GM23338 (cell line): ENCODE results near the gene GRK5. TPM values are rescaled to one million over a fixed set of nuclear protein-coding genes. Genes with fewer than 3 reads are reported as not detected.

Source experiments
- ATAC-seq: fragments of 200-7000 bp; cut with Tn5 transposase; 3 replicates; pipeline ENCODE4 v1.9.1; 2020
- DNase-seq: peaks from one replicate; pipeline ENCODE4 v3.0.0-alpha.2; 2015; ENCODE audit warnings: low spot score
- H2AFZ ChIP-seq: fragments of 200-600 bp; sonication (generic); 2 replicates; pipeline ENCODE4 v1.8.0; 2016; ENCODE audit warnings: antibody characterized with exemption, mild to moderate bottlenecking, moderate library complexity
- H3F3A ChIP-seq: fragments of 200-600 bp; sonication (generic); replicated peaks from 2 replicates; pipeline ENCODE4 v1.8.0; 2017; ENCODE audit warnings: antibody characterized with exemption, mixed run types, low read depth
- H3K27ac ChIP-seq: fragments of 200-600 bp; sonication (generic); 2 replicates; pipeline ENCODE4 v1.6.1; 2016; ENCODE audit warnings: low read depth
- H3K27me3 ChIP-seq: fragments of 200-600 bp; sonication (generic); 2 replicates; pipeline ENCODE4 v1.8.0; 2016; ENCODE audit warnings: mild to moderate bottlenecking, mixed run types, moderate library complexity; ENCODE audit not compliant: insufficient read depth
- H3K36me3 ChIP-seq: fragments of 200-600 bp; sonication (generic); 2 replicates; pipeline ENCODE4 v1.8.0; 2016; ENCODE audit warnings: mild to moderate bottlenecking; ENCODE audit not compliant: insufficient read depth
- H3K4me1 ChIP-seq: fragments of 200-600 bp; sonication (generic); 2 replicates; pipeline ENCODE4 v1.8.0; 2016; ENCODE audit warnings: mild to moderate bottlenecking, moderate library complexity; ENCODE audit not compliant: insufficient read depth
- H3K4me2 ChIP-seq: fragments of 200-600 bp; sonication (generic); 2 replicates; pipeline ENCODE4 v1.7.1; 2017; ENCODE audit warnings: mixed run types
- H3K4me3 ChIP-seq: fragments of 200-600 bp; sonication (generic); 2 replicates; pipeline ENCODE4 v1.6.1; 2016; ENCODE audit warnings: mixed run types
- H3K79me2 ChIP-seq: fragments of 200-600 bp; sonication (generic); replicated peaks from 2 replicates; pipeline ENCODE4 v1.8.0; 2017; ENCODE audit warnings: mild to moderate bottlenecking; ENCODE audit not compliant: insufficient read depth
- H3K9me2 ChIP-seq: fragments of 200-600 bp; sonication (generic); 2 replicates; pipeline ENCODE4 v1.8.0; 2017; ENCODE audit not compliant: insufficient read depth
- H4K20me1 ChIP-seq: fragments of 200-600 bp; sonication (generic); replicated peaks from 2 replicates; pipeline ENCODE4 v1.8.0; 2017; ENCODE audit warnings: mild to moderate bottlenecking; ENCODE audit not compliant: insufficient read depth
- H3K27ac Mint-ChIP-seq: 2 replicates; pipeline ENCODE4 v1.8.0; 2020; ENCODE audit warnings: inconsistent platforms, mild to moderate bottlenecking, moderate library complexity, mixed read lengths
- H3K27me3 Mint-ChIP-seq: 3 replicates; pipeline ENCODE4 v1.8.0; 2022; ENCODE audit warnings: low read depth, mild to moderate bottlenecking, moderate library complexity, mixed read lengths, inconsistent platforms; ENCODE audit not compliant: insufficient read depth, poor library complexity
- H3K36me3 Mint-ChIP-seq: 3 replicates; pipeline ENCODE4 v1.8.0; 2021; ENCODE audit warnings: low read depth, mild to moderate bottlenecking, inconsistent platforms, moderate library complexity, mixed read lengths
- H3K4me1 Mint-ChIP-seq: 3 replicates; pipeline ENCODE4 v1.8.0; 2020; ENCODE audit warnings: mild to moderate bottlenecking, inconsistent platforms, mixed read lengths
- H3K4me3 Mint-ChIP-seq: 3 replicates; pipeline ENCODE4 v1.8.0; 2021; ENCODE audit warnings: moderate library complexity, mild to moderate bottlenecking, inconsistent platforms, mixed read lengths
- H3K9me3 Mint-ChIP-seq: 3 replicates; pipeline ENCODE4 v1.8.0; 2020; ENCODE audit warnings: moderate library complexity, mild to moderate bottlenecking, inconsistent platforms, mixed read lengths
- CREB1 ChIP-seq: fragments of 250-450 bp; sonication (Bioruptor Pico); IDR thresholded peaks from 2 replicates; pipeline ENCODE4 v1.5.0; 2020; ENCODE audit warnings: low read depth, mild to moderate bottlenecking, moderate library complexity
- EZH2 ChIP-seq: fragments of 200-600 bp; sonication (generic); IDR thresholded peaks from one replicate; pipeline ENCODE4 v1.8.0; 2017; ENCODE audit warnings: antibody characterized with exemption, mild to moderate bottlenecking, low read depth; ENCODE audit not compliant: unreplicated experiment
- EZH2phosphoT487 ChIP-seq: fragments of 200-600 bp; sonication (generic); IDR thresholded peaks from one replicate; pipeline ENCODE4 v1.8.1; 2018; ENCODE audit warnings: antibody characterized with exemption; ENCODE audit not compliant: unreplicated experiment
- JUNB ChIP-seq: IDR thresholded peaks from one replicate; pipeline ENCODE4 v1.6.1; 2016; ENCODE audit warnings: antibody characterized with exemption; ENCODE audit not compliant: unreplicated experiment
- NANOG ChIP-seq: IDR thresholded peaks from 2 replicates; pipeline ENCODE4 v1.6.1; 2016; ENCODE audit warnings: antibody characterized with exemption, borderline replicate concordance
- POLR2AphosphoS5 ChIP-seq: IDR thresholded peaks from 2 replicates; pipeline ENCODE4 v1.6.1; 2016; ENCODE audit warnings: antibody characterized with exemption, low read depth
- STAT1 ChIP-seq: IDR thresholded peaks from one replicate; pipeline ENCODE4 v1.6.1; 2016; ENCODE audit warnings: antibody characterized with exemption; ENCODE audit not compliant: unreplicated experiment
- ZNF114 ChIP-seq: fragments of 250-450 bp; sonication (Bioruptor Pico); IDR thresholded peaks from 2 replicates; pipeline ENCODE4 v1.5.0; 2020; ENCODE audit warnings: mild to moderate bottlenecking, moderate library complexity
- ZNF331 ChIP-seq: fragments of 250-450 bp; sonication (Bioruptor Pico); IDR thresholded peaks from 2 replicates; pipeline ENCODE4 v1.5.0; 2020; ENCODE audit warnings: low read depth, mild to moderate bottlenecking, moderate library complexity
- polyA plus RNA-seq: library from polyadenylated mRNA; unstranded; fragments of >200 nt; fragmentation: Nextera tagmentation; extraction: Ambion mirVana; gene quantifications from 2 replicates; pipeline ENCODE4 v1.2.1, GENCODE V29; 2016
- total RNA-seq: library from RNA; depleted of rRNA; stranded (reverse); fragments of >200 nt; shearing (Covaris generic); gene quantifications from 2 replicates; pipeline ENCODE4 v1.2.3, GENCODE V29; 2014
- TF ChIP-seq, protein P1 (sequence below): IDR thresholded peaks from one replicate; pipeline ENCODE4 v1.6.1; 2018; ENCODE audit warnings: antibody characterized with exemption; ENCODE audit not compliant: unreplicated experiment
- TF ChIP-seq, protein P2 (sequence below): IDR thresholded peaks from 2 replicates; pipeline ENCODE4 v1.6.1; 2016; ENCODE audit warnings: antibody characterized with exemption
- TF ChIP-seq, protein P3 (sequence below): fragments of 250-450 bp; sonication (Bioruptor Pico); IDR thresholded peaks from 2 replicates; pipeline ENCODE4 v1.5.0; 2020; ENCODE audit warnings: mild to moderate bottlenecking, moderate library complexity
- TF ChIP-seq, protein P4 (sequence below), 2 experiments: fragments of 200-600 bp in 1 of 2; sonication (generic) in 1 of 2; conservative IDR thresholded peaks; 2 replicates each; pipeline versions ENCODE4 v1.5.1 to v1.6.1; 2016 to 2017; ENCODE audit warnings: antibody characterized with exemption in 2 of 2, low read depth in 2 of 2, mild to moderate bottlenecking in 2 of 2, moderate library complexity in 1 of 2

The GRK5 gene
- total and polyA plus RNA-seq, 2 experiments from 2014 or later = 0.53 to 2.0 TPM

DNA sequence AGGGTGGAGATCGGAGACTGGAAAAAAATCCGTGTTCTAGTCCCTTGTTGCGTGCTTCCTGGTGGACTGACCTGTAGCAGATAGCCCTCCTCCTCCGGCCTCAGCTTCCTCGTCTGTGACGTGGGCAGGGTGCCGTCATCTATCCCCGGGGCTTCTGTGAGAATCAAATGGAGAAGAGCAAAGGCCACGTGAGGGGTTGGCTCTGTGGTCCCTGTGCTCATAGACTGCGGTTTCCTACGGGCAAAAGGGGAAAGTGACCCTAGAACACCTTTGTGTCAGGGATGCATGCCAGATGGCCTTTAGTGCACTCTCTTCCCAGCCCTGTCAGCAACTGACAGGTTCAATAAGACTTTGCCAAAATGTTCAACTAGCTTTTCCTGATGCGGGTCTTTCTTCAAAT, 33.7 kb downstream of the GRK5 start:
- Histone ChIP-seq H3K4me3 (no peak overlapping the region), H3F3A (no peaks in the 10 kb centered on the region), H3K9me2 (no peaks in the 10 kb centered on the region), H3K4me1 (peaks cover 26% of the 10 kb centered on the region), H3K36me3 (no peaks in the 10 kb centered on the region), H3K27me3 (no peaks in the 10 kb centered on the region), H4K20me1 (no peaks in the 10 kb centered on the region), H3K79me2 (no peaks in the 10 kb centered on the region), H3K4me2 (no peak overlapping the region), H2AFZ (no peak overlapping the region), H3K27ac (no peak overlapping the region)
- Mint-ChIP-seq H3K27ac (no peak overlapping the region), H3K4me1 (peaks cover 42% of the 10 kb centered on the region), H3K27me3 (peaks cover 11% of the 10 kb centered on the region), H3K36me3 (no peaks in the 10 kb centered on the region), H3K9me3 (no peaks in the 10 kb centered on the region), H3K4me3 (no peak overlapping the region)
- DNase-seq (no peak), ATAC-seq (no peak)
- TF ChIP-seq EZH2phosphoT487 (no peak), NANOG (no peak), JUNB (no peak), POLR2AphosphoS5 (no peak), EZH2 (no peak), ZNF114 (no peak), CREB1 (no peak), ZNF331 (CRISPR knock-in tag) (no peak), STAT1 (no peak)
- TF ChIP-seq, protein P1, sequence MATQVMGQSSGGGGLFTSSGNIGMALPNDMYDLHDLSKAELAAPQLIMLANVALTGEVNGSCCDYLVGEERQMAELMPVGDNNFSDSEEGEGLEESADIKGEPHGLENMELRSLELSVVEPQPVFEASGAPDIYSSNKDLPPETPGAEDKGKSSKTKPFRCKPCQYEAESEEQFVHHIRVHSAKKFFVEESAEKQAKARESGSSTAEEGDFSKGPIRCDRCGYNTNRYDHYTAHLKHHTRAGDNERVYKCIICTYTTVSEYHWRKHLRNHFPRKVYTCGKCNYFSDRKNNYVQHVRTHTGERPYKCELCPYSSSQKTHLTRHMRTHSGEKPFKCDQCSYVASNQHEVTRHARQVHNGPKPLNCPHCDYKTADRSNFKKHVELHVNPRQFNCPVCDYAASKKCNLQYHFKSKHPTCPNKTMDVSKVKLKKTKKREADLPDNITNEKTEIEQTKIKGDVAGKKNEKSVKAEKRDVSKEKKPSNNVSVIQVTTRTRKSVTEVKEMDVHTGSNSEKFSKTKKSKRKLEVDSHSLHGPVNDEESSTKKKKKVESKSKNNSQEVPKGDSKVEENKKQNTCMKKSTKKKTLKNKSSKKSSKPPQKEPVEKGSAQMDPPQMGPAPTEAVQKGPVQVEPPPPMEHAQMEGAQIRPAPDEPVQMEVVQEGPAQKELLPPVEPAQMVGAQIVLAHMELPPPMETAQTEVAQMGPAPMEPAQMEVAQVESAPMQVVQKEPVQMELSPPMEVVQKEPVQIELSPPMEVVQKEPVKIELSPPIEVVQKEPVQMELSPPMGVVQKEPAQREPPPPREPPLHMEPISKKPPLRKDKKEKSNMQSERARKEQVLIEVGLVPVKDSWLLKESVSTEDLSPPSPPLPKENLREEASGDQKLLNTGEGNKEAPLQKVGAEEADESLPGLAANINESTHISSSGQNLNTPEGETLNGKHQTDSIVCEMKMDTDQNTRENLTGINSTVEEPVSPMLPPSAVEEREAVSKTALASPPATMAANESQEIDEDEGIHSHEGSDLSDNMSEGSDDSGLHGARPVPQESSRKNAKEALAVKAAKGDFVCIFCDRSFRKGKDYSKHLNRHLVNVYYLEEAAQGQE = no peak
- TF ChIP-seq, protein P2, sequence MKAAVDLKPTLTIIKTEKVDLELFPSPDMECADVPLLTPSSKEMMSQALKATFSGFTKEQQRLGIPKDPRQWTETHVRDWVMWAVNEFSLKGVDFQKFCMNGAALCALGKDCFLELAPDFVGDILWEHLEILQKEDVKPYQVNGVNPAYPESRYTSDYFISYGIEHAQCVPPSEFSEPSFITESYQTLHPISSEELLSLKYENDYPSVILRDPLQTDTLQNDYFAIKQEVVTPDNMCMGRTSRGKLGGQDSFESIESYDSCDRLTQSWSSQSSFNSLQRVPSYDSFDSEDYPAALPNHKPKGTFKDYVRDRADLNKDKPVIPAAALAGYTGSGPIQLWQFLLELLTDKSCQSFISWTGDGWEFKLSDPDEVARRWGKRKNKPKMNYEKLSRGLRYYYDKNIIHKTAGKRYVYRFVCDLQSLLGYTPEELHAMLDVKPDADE = no peak
- TF ChIP-seq, protein P3, sequence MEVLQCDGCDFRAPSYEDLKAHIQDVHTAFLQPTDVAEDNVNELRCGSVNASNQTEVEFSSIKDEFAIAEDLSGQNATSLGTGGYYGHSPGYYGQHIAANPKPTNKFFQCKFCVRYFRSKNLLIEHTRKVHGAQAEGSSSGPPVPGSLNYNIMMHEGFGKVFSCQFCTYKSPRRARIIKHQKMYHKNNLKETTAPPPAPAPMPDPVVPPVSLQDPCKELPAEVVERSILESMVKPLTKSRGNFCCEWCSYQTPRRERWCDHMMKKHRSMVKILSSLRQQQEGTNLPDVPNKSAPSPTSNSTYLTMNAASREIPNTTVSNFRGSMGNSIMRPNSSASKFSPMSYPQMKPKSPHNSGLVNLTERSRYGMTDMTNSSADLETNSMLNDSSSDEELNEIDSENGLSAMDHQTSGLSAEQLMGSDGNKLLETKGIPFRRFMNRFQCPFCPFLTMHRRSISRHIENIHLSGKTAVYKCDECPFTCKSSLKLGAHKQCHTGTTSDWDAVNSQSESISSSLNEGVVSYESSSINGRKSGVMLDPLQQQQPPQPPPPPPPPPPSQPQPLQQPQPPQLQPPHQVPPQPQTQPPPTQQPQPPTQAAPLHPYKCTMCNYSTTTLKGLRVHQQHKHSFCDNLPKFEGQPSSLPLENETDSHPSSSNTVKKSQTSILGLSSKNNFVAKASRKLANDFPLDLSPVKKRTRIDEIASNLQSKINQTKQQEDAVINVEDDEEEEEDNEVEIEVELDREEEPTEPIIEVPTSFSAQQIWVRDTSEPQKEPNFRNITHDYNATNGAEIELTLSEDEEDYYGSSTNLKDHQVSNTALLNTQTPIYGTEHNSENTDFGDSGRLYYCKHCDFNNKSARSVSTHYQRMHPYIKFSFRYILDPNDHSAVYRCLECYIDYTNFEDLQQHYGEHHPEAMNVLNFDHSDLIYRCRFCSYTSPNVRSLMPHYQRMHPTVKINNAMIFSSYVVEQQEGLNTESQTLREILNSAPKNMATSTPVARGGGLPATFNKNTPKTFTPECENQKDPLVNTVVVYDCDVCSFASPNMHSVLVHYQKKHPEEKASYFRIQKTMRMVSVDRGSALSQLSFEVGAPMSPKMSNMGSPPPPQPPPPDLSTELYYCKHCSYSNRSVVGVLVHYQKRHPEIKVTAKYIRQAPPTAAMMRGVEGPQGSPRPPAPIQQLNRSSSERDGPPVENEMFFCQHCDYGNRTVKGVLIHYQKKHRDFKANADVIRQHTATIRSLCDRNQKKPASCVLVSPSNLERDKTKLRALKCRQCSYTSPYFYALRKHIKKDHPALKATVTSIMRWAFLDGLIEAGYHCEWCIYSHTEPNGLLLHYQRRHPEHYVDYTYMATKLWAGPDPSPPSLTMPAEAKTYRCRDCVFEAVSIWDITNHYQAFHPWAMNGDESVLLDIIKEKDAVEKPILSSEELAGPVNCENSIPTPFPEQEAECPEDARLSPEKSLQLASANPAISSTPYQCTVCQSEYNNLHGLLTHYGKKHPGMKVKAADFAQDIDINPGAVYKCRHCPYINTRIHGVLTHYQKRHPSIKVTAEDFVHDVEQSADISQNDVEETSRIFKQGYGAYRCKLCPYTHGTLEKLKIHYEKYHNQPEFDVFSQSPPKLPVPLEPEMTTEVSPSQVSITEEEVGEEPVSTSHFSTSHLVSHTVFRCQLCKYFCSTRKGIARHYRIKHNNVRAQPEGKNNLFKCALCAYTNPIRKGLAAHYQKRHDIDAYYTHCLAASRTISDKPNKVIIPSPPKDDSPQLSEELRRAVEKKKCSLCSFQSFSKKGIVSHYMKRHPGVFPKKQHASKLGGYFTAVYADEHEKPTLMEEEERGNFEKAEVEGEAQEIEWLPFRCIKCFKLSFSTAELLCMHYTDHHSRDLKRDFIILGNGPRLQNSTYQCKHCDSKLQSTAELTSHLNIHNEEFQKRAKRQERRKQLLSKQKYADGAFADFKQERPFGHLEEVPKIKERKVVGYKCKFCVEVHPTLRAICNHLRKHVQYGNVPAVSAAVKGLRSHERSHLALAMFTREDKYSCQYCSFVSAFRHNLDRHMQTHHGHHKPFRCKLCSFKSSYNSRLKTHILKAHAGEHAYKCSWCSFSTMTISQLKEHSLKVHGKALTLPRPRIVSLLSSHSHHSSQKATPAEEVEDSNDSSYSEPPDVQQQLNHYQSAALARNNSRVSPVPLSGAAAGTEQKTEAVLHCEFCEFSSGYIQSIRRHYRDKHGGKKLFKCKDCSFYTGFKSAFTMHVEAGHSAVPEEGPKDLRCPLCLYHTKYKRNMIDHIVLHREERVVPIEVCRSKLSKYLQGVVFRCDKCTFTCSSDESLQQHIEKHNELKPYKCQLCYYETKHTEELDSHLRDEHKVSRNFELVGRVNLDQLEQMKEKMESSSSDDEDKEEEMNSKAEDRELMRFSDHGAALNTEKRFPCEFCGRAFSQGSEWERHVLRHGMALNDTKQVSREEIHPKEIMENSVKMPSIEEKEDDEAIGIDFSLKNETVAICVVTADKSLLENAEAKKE (CRISPR knock-in tag) = no peak
- TF ChIP-seq, protein P4, sequence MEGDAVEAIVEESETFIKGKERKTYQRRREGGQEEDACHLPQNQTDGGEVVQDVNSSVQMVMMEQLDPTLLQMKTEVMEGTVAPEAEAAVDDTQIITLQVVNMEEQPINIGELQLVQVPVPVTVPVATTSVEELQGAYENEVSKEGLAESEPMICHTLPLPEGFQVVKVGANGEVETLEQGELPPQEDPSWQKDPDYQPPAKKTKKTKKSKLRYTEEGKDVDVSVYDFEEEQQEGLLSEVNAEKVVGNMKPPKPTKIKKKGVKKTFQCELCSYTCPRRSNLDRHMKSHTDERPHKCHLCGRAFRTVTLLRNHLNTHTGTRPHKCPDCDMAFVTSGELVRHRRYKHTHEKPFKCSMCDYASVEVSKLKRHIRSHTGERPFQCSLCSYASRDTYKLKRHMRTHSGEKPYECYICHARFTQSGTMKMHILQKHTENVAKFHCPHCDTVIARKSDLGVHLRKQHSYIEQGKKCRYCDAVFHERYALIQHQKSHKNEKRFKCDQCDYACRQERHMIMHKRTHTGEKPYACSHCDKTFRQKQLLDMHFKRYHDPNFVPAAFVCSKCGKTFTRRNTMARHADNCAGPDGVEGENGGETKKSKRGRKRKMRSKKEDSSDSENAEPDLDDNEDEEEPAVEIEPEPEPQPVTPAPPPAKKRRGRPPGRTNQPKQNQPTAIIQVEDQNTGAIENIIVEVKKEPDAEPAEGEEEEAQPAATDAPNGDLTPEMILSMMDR (conservative IDR thresholded peaks at IDR 0.05; ENCODE audit: low read depth in 2 of 2) = no peak
